ENCODE results near the gene RIMBP2.

The RIMBP2 gene

DNA sequence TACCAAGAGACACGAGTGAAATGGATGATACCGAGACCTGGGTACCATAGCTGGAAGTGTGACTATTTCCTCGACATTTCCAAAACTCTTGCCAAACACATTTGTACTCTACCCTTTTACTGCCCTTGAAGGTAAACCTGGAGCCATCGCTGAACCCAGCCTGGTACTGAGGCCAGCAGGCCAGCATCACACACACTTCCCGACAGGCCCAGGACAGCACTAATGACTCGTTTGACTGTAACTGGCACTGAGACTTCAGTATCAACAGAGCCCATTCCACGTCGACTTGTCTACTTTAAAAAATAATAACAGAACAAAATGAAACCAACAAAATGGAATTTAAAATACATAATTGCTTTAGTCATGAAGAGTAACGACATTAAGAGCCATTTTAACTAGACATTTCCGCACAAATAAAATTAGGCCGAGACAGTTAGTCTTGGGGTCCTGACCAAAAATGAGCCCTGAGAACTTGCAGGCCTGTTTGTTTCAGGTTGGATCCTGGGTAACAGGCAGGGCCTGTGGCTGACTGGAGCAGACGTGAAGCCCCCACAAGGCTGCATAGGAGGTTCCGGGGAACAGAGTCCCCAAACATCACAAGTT is 94.3 kb downstream of the RIMBP2 start:
- H3K9me3 ChIP-seq (replicated peaks; ENCODE audit: insufficient read depth, low read length), result no peaks in the 10 kb centered on the region
- H3K4me2 ChIP-seq (ENCODE audit: low read depth, low read length), result no peak overlapping the region
- no peak overlapping the region for H3K4me3 ChIP-seq (ENCODE audit: low read length)
- no peaks in the 10 kb centered on the region for H3K36me3 ChIP-seq (replicated peaks; ENCODE audit: insufficient read depth, low read length)
- no peak for TF ChIP-seq EZH2phosphoT487 (IDR thresholded peaks at IDR 0.05; ENCODE audit: low read length)
- TF ChIP-seq CTCF (IDR thresholded peaks at IDR 0.05; ENCODE audit: low read length), result no peak
- TF ChIP-seq EZH2 (optimal IDR thresholded peaks at IDR 0.05; ENCODE audit: low read depth, low read length), result no peak
- H3K79me2 ChIP-seq (ENCODE audit: low read length), result no peaks in the 10 kb centered on the region
- H3K27me3 ChIP-seq (replicated peaks; ENCODE audit: insufficient read depth, low read length), result no peaks in the 10 kb centered on the region
- H3F3A ChIP-seq (ENCODE audit: insufficient read depth, low read length), result no peaks in the 10 kb centered on the region
- no peak overlapping the region for H3K27ac ChIP-seq (ENCODE audit: low read length)
- H2AFZ ChIP-seq (ENCODE audit: low read length), result no peak overlapping the region
- H3K4me1 ChIP-seq (ENCODE audit: low read length), result no peaks in the 10 kb centered on the region
- no peaks in the 10 kb centered on the region for H4K20me1 ChIP-seq (ENCODE audit: insufficient read depth, low read length)
- no peaks in the 10 kb centered on the region for H3K9me2 ChIP-seq (replicated peaks; ENCODE audit: insufficient read depth, low read length)
- H3K9ac ChIP-seq (ENCODE audit: low read length), result no peak overlapping the region
- DNase-seq, result no peak

DNA sequence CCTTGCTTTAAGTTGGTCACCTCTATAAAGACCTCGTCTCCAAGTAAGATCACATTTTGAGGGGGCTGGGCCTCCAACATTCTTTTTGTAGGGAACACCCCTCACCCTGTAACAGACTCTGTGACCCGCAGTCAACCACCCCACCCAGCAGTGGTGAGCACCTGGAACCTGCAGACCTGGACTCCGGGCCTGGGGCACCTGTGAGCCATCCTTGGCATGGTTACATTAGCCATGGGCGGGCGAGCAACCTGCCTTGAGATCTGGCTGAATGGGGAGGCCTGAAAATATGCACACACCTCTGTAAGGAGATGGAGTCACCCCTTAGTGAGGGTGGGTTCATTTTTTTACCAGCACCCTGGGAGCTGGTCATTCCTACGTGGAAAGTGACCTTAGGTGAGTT is 95.3 kb downstream of the RIMBP2 start:
- Histone ChIP-seq H2AFZ (ENCODE audit: low read length) (no peak overlapping the region), H3K4me1 (ENCODE audit: low read length) (no peaks in the 10 kb centered on the region), H3K4me3 (ENCODE audit: low read length) (no peak overlapping the region), H4K20me1 (ENCODE audit: insufficient read depth, low read length) (no peaks in the 10 kb centered on the region), H3F3A (ENCODE audit: insufficient read depth, low read length) (no peaks in the 10 kb centered on the region), H3K27me3 (replicated peaks; ENCODE audit: insufficient read depth, low read length) (no peaks in the 10 kb centered on the region), H3K9me2 (replicated peaks; ENCODE audit: insufficient read depth, low read length) (no peaks in the 10 kb centered on the region), H3K9me3 (replicated peaks; ENCODE audit: insufficient read depth, low read length) (no peaks in the 10 kb centered on the region), H3K27ac (ENCODE audit: low read length) (no peak overlapping the region), H3K36me3 (replicated peaks; ENCODE audit: insufficient read depth, low read length) (no peaks in the 10 kb centered on the region), H3K79me2 (ENCODE audit: low read length) (no peaks in the 10 kb centered on the region), H3K4me2 (ENCODE audit: low read depth, low read length) (no peak overlapping the region), H3K9ac (ENCODE audit: low read length) (no peak overlapping the region)
- DNase-seq, result no peak
- TF ChIP-seq CTCF (IDR thresholded peaks at IDR 0.05; ENCODE audit: low read length) (no peak), EZH2phosphoT487 (IDR thresholded peaks at IDR 0.05; ENCODE audit: low read length) (no peak), EZH2 (optimal IDR thresholded peaks at IDR 0.05; ENCODE audit: low read depth, low read length) (no peak)

GRCh38 chr12:130620281-130620680 is 95.8 kb downstream of the RIMBP2 start:
- Histone ChIP-seq H3K79me2 (ENCODE audit: low read length) (no peaks in the 10 kb centered on the region), H3K4me3 (ENCODE audit: low read length) (no peak overlapping the region), H3K9me3 (replicated peaks; ENCODE audit: insufficient read depth, low read length) (no peaks in the 10 kb centered on the region), H3K9ac (ENCODE audit: low read length) (no peak overlapping the region), H4K20me1 (ENCODE audit: insufficient read depth, low read length) (no peaks in the 10 kb centered on the region), H3K4me1 (ENCODE audit: low read length) (no peaks in the 10 kb centered on the region), H3K4me2 (ENCODE audit: low read depth, low read length) (no peak overlapping the region), H3K36me3 (replicated peaks; ENCODE audit: insufficient read depth, low read length) (no peaks in the 10 kb centered on the region), H3K27ac (ENCODE audit: low read length) (no peak overlapping the region), H3K9me2 (replicated peaks; ENCODE audit: insufficient read depth, low read length) (no peaks in the 10 kb centered on the region), H2AFZ (ENCODE audit: low read length) (no peak overlapping the region), H3K27me3 (replicated peaks; ENCODE audit: insufficient read depth, low read length) (no peaks in the 10 kb centered on the region), H3F3A (ENCODE audit: insufficient read depth, low read length) (no peaks in the 10 kb centered on the region)
- TF ChIP-seq CTCF (IDR thresholded peaks at IDR 0.05; ENCODE audit: low read length), result no peak
- TF ChIP-seq EZH2phosphoT487 (IDR thresholded peaks at IDR 0.05; ENCODE audit: low read length), result no peak
- no peak for TF ChIP-seq EZH2 (optimal IDR thresholded peaks at IDR 0.05; ENCODE audit: low read depth, low read length)
- no peak for DNase-seq
